KMS-11 (cell line): ENCODE measurements around the gene CP.
A peak's percentile ranks its signal among the peaks of the same experiment; 100 is the strongest.

Experiments used
- H2AFZ ChIP-seq: fragments of 200-600 bp; sonication (generic); 2 replicates; pipeline ENCODE4 v1.6.1; 2016; ENCODE audit warnings: antibody characterized with exemption, mixed run types, low read depth
- H3K27ac ChIP-seq: fragments of 200-600 bp; sonication (generic); 2 replicates; pipeline ENCODE4 v1.6.1; 2016; ENCODE audit warnings: mild to moderate bottlenecking, mixed run types
- H3K27me3 ChIP-seq: fragments of 200-600 bp; sonication (generic); 2 replicates; pipeline ENCODE4 v1.6.1; 2017; ENCODE audit warnings: mild to moderate bottlenecking, low read depth, mixed run types, moderate library complexity; ENCODE audit not compliant: insufficient read depth
- H3K36me3 ChIP-seq: fragments of 200-600 bp; sonication (generic); 2 replicates; pipeline ENCODE4 v1.6.1; 2017; ENCODE audit warnings: mild to moderate bottlenecking, mixed run types; ENCODE audit not compliant: insufficient read depth
- H3K4me1 ChIP-seq: fragments of 200-600 bp; sonication (generic); 2 replicates; pipeline ENCODE4 v1.6.1; 2016; ENCODE audit warnings: mild to moderate bottlenecking, low read depth, mixed run types; ENCODE audit not compliant: poor library complexity, severe bottlenecking
- H3K4me2 ChIP-seq: fragments of 200-600 bp; sonication (generic); 2 replicates; pipeline ENCODE4 v1.7.0; 2016; ENCODE audit warnings: mild to moderate bottlenecking, mixed run types
- H3K4me3 ChIP-seq: fragments of 200-600 bp; sonication (generic); IDR thresholded peaks from 2 replicates; pipeline ENCODE4 v1.6.1; 2017; ENCODE audit warnings: low read depth, low read length, mixed read lengths; ENCODE audit not compliant: insufficient read depth
- H3K79me2 ChIP-seq: fragments of 200-600 bp; sonication (generic); 2 replicates; pipeline ENCODE4 v1.6.1; 2016; ENCODE audit warnings: low read depth, mixed run types; ENCODE audit not compliant: insufficient read depth
- H3K9ac ChIP-seq: fragments of 200-600 bp; sonication (generic); 2 replicates; pipeline ENCODE4 v1.6.1; 2016; ENCODE audit warnings: mild to moderate bottlenecking, mixed run types
- H4K20me1 ChIP-seq: fragments of 200-600 bp; sonication (generic); 2 replicates; pipeline ENCODE4 v1.6.1; 2016; ENCODE audit warnings: mild to moderate bottlenecking, mixed run types; ENCODE audit not compliant: insufficient read depth
- TF ChIP-seq, protein P1 (sequence below): fragments of 200-600 bp; sonication (generic); conservative IDR thresholded peaks from 2 replicates; pipeline ENCODE4 v1.6.1; 2017; ENCODE audit warnings: low read depth, mild to moderate bottlenecking, antibody characterized with exemption, low read length, moderate library complexity, mixed read lengths

CP gene

DNA sequence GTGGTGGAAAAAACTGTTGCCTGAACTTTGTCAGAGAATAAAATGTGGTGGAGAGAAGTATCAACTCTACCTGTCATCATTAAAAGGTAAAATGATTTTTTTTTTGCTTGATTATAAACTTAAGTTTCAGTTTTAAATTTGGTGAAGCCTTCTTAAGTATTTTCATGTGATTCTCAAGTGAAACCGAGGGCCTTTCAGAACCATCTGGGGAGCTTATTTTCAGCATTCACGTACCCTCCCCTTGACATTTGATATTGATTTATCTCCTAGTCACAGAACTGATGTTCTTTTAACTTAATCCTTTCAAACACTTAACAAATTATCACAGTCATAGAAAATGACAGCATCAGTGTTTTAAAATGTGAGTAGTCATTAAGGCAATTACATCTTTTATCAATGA, 53.7 kb downstream of the CP start:
- TF ChIP-seq, protein P1, sequence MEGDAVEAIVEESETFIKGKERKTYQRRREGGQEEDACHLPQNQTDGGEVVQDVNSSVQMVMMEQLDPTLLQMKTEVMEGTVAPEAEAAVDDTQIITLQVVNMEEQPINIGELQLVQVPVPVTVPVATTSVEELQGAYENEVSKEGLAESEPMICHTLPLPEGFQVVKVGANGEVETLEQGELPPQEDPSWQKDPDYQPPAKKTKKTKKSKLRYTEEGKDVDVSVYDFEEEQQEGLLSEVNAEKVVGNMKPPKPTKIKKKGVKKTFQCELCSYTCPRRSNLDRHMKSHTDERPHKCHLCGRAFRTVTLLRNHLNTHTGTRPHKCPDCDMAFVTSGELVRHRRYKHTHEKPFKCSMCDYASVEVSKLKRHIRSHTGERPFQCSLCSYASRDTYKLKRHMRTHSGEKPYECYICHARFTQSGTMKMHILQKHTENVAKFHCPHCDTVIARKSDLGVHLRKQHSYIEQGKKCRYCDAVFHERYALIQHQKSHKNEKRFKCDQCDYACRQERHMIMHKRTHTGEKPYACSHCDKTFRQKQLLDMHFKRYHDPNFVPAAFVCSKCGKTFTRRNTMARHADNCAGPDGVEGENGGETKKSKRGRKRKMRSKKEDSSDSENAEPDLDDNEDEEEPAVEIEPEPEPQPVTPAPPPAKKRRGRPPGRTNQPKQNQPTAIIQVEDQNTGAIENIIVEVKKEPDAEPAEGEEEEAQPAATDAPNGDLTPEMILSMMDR: no peak
- H2AFZ ChIP-seq: no peak overlapping the region
- peak overlapping the region; percentile 81 for H3K4me2 ChIP-seq
- no peaks in the 10 kb centered on the region for H3K27me3 ChIP-seq
- peak overlapping the region; percentile 46 for H3K27ac ChIP-seq
- H3K79me2 ChIP-seq: no peaks in the 10 kb centered on the region
- H3K4me1 ChIP-seq: peaks cover 78% of the 10 kb centered on the region
- H3K9ac ChIP-seq: peak overlapping the region; percentile 11; the same call in 1 of the 2 replicates
- no peak overlapping the region for H3K4me3 ChIP-seq
- H3K36me3 ChIP-seq: no peaks in the 10 kb centered on the region; the same call in 1 of the 2 replicates
- H4K20me1 ChIP-seq: no peaks in the 10 kb centered on the region

DNA sequence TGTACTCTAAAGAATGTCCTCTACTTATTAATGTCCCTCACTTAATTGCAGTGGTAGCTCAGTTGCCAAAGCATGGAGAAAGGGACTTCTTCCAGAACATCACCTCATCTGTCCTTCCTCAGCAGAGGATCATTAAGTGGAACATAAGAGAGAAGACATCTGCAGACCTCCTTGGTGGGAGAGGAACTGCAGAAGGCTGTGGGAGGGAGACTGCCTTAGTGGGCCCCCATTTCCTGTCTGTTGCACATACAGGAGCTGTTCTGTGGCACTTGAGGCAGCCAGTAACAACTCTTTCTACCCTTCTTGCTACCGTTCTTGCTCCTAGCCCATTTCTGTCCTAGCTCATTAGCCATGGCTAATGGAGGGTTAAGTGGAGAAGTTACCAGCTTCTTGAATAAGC, 58.6 kb downstream of the CP start:
- Histone ChIP-seq H3K4me1 (peaks cover 61% of the 10 kb centered on the region), H3K27ac (no peak overlapping the region), H4K20me1 (no peaks in the 10 kb centered on the region), H3K27me3 (no peaks in the 10 kb centered on the region), H2AFZ (no peak overlapping the region), H3K4me2 (no peak overlapping the region), H3K36me3 (no peaks in the 10 kb centered on the region), H3K4me3 (no peak overlapping the region), H3K79me2 (no peaks in the 10 kb centered on the region), H3K9ac (no peak overlapping the region)
- TF ChIP-seq, protein P1: no peak

DNA sequence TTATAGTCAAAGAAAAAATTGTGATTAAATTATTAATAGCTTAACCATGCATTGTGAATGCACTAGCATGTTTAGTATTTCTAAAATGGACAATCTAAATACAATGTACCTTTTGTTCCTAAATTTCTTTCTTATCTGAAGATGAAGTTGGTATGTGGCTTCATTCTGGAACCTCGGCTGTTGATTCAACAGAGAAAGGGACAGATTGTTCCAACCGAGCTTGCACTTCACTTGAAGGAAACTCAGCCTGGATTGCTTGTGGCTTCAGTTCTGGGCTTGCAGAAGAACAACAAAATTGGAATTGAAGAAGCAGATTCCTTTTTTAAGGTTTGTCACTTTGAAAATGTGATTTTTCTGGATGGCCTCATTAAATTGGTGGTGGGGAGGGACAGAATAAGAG, 59.6 kb downstream of the CP start:
- Histone ChIP-seq H3K4me2 (no peak overlapping the region), H4K20me1 (no peaks in the 10 kb centered on the region), H3K9ac (no peak overlapping the region), H2AFZ (no peak overlapping the region), H3K4me1 (peaks cover 55% of the 10 kb centered on the region), H3K36me3 (no peaks in the 10 kb centered on the region), H3K4me3 (no peak overlapping the region), H3K27ac (no peak overlapping the region), H3K79me2 (no peaks in the 10 kb centered on the region), H3K27me3 (no peaks in the 10 kb centered on the region)
- TF ChIP-seq, protein P1: no peak

DNA sequence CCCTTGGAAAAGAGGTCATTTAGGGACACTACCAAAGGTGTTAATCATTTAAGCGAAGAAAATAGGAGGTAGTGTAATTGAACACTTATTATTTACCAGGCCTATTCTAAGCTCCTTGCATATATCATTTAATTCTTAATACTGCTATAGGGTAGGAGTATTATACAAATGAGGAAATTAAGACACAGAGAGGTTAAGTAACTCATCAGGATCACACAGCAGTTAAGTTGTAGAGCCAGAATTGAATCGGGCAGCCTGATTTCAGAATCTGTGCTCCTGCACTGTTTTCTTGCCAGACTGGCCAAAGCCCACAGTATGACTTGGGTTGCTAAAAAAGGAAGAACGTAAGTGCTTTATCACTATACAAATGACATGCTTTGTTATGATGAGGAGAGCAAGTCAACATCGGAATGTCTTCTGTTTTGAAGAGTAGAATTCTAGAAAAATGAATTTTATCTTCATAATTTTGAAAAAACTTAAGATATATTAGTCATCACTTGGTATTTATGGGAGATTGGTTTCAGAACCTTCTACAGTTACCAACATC, 60.8 kb downstream of the CP start:
- Histone ChIP-seq H3K4me3 (no peak overlapping the region), H3K27me3 (no peaks in the 10 kb centered on the region), H2AFZ (no peak overlapping the region), H3K9ac (no peak overlapping the region), H4K20me1 (no peaks in the 10 kb centered on the region), H3K79me2 (no peaks in the 10 kb centered on the region), H3K4me1 (peaks cover 48% of the 10 kb centered on the region), H3K27ac (no peak overlapping the region), H3K4me2 (no peak overlapping the region), H3K36me3 (no peaks in the 10 kb centered on the region)
- TF ChIP-seq, protein P1: no peak
